OCI-M1 (cell line): Measurements from ENCODE around the gene RBFOX2.
A peak's percentile ranks its signal among the peaks of the same experiment; 100 is the strongest.

Experiments
- DNase-seq: peaks from one replicate; lab custom pipeline; 2025; lab: John Stamatoyannopoulos, UW

RBFOX2 gene

GRCh38 chr22:35863432-35863831 is 165.2 kb downstream of the RBFOX2 start:
- peak; percentile 19 for DNase-seq

GRCh38 chr22:35862697-35863096 is 165.9 kb downstream of the RBFOX2 start:
- DNase-seq, result no peak

GRCh38 chr22:35861451-35861850 is 167.2 kb downstream of the RBFOX2 start:
- no peak for DNase-seq

DNA sequence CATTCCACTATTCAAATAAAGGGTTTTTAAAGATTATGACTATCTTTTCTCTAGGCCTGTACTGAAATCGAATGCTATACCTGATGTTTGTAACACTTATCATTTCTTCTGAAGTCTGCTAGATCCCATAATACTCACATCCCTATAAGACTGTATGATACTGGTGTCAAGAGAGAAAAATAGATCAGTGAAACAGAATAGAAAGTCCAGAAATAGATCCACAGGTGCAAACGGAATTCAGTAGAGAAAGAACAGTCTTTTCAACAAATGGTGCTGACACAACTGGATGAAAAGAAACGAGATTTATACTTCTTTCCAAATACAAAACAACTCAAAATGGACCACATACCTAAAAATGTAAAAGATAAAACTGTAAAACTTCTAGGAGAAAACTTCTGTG is 167.8 kb downstream of the RBFOX2 start:
- no peak for DNase-seq

DNA sequence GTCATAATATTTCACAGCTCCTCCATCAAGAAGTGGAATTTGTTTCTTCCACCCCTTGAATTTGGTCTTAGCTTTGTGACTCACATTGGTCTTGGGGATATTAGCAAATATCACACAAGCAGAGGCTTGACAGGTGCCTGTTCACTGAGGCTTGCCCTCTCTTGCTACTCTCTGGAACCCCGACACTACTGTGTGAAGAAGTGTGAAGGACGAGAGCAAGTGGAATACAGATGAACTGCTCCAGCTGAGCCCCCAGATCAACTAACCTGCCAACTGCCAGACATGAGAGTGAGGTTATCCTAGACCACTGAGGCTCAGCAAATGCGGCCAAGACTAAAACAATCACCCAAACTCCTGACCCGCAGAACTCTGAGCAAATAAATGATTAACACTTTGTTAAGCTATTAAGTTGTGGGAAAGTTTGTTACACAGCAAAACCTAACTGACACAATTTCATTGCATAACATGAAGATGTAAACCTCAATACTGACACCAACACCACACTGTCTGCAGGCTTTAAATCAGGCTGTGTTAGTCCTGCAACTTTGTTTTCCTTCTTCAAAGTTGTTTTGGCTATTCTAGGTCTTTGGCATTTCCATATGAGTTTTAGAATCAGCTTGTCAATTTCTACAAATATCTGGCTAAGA is 168.4 kb downstream of the RBFOX2 start:
- DNase-seq, result no peak

DNA sequence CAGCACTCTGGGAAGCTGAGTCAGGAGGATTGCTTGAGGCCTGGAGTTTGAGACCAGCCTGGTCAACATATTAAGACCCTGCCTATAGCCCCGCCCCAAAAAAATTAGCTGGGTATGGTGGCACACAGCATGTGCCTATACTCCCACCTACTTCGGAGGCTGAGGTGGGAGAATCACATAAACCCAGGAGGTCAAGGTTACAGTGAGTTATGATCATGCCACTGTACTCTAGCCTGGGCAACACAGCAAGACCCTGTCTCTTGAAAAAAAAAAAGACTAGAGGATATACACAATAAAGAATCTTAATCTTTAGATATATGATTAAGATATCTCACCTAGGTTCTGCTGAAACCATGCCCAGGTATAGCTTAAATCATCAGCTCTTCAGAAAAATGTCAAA is 174.3 kb downstream of the RBFOX2 start:
- no peak for DNase-seq

GRCh38 chr22:35852076-35852475 is 176.5 kb downstream of the RBFOX2 start:
- DNase-seq, result no peak

GRCh38 chr22:35850831-35851230 is 177.8 kb downstream of the RBFOX2 start:
- DNase-seq, result no peak

DNA sequence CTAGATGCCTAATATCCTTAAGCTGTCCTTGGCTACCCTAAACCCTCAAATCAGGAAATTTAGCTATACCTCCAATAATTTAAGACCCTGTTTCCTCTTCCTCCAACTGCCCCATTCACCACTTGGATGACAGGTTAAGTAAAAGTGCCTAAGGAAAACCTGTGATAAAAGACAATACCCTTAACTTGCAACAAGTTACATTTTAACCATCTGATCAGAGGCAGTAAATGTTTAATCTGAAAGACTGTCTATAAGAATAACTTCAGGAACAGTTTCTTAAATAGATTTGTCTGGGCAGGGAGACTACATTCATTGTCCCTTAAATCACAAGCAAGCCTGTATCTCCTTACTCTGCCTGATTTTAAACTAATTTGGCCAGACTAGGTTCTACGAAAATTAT is 181.8 kb downstream of the RBFOX2 start:
- no peak for DNase-seq

DNA sequence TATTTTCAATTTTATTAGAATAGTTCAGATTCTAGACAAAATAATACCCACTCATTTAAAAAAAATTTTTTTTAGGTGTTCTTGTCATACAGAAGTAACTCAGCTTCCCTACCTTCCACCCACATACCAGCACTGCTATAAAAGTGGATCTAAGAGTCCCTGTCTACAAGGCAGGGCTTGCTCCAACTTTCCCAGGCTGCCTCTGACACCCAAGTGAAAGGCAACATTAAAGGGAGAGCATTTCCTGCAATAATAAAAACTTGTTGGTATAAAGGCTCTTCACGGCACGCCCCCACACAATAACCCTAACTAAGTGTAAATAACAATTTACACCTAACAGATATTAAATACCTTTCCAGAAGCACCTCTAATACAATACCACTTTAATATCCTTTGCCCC is 183.7 kb downstream of the RBFOX2 start:
- no peak for DNase-seq

- DNase-seq, result peak; percentile 83
Measured at GRCh38 chr22:35842954-35843353, 185.7 kb downstream of the RBFOX2 start.

GRCh38 chr22:35842519-35842913 is 186.1 kb downstream of the RBFOX2 start:
- no peak for DNase-seq

GRCh38 chr22:35841907-35842518 is 186.6 kb downstream of the RBFOX2 start:
- DNase-seq, result no peak

DNA sequence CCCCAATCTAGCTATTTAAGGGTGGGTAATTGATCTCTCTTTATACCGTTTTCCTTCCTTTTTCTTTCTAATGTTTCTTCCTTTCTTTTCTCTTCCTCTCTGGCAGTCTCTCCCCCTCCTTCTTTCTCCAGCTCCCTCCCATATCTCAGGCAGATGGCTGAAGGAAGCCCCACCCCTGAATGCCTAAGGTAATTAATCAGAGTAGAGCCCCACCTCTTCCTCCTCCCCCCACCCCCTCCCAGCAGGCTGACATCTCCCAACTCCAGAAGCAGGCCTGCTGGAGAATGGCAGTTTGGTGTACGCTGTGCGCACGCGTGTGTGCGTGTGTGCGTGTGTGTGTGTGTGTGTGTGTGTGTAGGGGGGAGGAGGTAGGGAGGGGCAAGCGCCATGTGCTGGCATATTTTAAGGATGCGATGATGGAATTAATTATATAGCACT is 188.3 kb downstream of the RBFOX2 start:
- peak; percentile 93 for DNase-seq

GRCh38 chr22:35839841-35840301 is 188.8 kb downstream of the RBFOX2 start:
- DNase-seq, result peak; percentile 56

DNA sequence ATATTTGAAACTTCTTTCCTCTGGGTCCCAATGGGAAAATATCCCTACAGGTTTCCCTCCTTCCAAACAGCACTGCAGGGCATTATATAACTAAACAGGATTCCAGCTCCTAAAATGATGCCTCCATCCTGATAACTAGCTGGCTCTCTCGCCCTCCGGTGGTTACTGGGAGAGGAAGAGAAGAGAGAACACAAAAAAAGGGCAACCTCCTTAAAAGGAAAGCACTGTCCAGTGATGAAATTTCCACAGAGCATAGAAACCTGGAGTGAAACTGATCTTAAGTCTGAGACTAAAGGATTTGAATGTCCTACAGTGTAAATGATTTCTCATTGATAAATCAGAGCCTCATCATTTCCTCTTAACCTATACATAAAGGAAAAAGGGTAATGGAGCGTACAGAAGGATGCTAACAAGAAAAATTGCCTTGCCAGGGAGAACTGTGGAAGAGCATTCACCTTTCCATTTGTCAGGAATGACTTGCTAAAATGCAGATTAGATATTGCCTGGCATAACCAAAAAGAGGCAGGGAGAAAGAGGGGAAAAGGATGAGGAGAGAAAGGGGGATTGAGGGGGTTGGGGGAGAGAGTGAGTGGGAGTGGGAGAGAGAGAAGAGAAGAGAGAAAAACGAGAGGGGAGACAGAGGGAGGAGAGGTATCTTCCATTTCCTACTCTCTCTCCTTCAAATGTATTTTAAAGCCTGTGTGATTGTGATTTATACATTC is 189.6 kb downstream of the RBFOX2 start:
- peak; percentile 77 for DNase-seq

GRCh38 chr22:35837101-35837727 is 191.4 kb downstream of the RBFOX2 start:
- no peak for DNase-seq

- peak; percentile 64 for DNase-seq
Measured at GRCh38 chr22:35835998-35836691, 192.5 kb downstream of the RBFOX2 start.

DNA sequence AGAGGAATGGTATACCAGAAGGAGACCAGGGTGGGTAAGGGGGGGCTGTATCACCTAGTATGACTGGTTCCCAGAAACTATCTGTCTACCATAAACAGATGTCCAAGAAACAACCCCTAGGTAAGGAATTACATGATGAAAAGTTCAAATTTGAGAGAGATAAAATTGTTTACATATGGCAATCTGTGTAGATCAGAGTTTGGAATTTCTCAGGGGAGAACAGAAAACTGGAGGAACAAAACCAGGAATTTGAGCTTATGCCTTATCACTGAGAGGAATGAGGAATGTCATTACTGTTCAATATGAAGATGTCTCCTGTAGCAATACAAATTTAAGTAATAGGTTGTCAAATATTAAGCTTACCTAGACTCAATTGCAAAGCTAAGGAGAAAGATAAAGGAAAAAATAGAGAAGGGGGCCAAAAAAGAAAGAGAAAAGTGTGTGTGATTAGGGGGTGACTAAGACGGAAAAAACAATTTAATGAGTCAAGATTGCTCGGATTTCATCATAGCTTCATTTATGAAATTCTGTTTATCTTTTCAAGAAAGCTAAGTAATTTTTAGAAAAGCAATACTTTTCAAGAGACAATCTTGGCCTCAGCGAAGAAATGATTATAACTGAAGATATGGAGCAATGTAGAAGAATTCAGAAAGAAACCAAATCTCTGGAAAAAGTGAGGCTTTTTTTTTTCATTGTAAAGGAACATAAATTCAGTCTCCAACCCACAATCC is 193.2 kb downstream of the RBFOX2 start:
- DNase-seq, result peak; percentile 64

GRCh38 chr22:35834061-35834460 is 194.6 kb downstream of the RBFOX2 start:
- peak; percentile 81 for DNase-seq

DNA sequence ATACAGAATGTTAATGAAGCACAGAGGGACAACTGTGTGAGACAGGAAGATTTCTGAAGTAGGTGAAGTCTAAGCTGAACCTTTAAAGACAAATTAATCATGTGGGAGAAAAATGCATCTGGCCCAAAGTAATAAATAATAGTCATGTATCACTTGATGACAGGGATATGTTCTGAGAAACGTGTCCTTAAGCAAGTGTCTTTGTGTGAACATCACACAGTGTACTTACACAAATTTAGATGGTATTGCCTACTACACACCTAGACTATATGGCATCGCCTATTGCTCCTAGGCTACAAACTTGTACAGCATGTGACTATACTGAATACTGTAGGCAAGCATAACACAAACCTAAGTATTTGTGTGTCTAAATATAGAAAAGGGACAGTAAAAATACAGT is 198.3 kb downstream of the RBFOX2 start:
- no peak for DNase-seq
